Fibroblast of skin of scalp (primary cell): Measurements from ENCODE around the gene ILRUN.
"Not testable (repeated sequence)": the region's sequence is repeated elsewhere in the genome, so short reads cannot be mapped to it uniquely, and the experiment has no call there.

Experiments
- DNase-seq: peaks from one replicate; pipeline ENCODE4 v3.0.0-alpha.2; 2013

Gene ILRUN

GRCh38 chr6:34697544-34697836, 923 bp upstream of the ILRUN start:
- no peak for DNase-seq

GRCh38 chr6:34696189-34696738, 303 bp downstream of the ILRUN start:
- DNase-seq: no peak

- DNase-seq: no peak
Measured at GRCh38 chr6:34695729-34696188, 808 bp downstream of the ILRUN start.

- DNase-seq: no peak
Measured at GRCh38 chr6:34692280-34692679, 4.3 kb downstream of the ILRUN start.

- DNase-seq: no peak
Measured at GRCh38 chr6:34689742-34690141, 6.8 kb downstream of the ILRUN start.

GRCh38 chr6:34688956-34689355, 7.6 kb downstream of the ILRUN start:
- DNase-seq: no peak

- no peak for DNase-seq
Measured at GRCh38 chr6:34684919-34685318, 11.6 kb downstream of the ILRUN start.

- DNase-seq: no peak
Measured at GRCh38 chr6:34684364-34684763, 12.2 kb downstream of the ILRUN start.

GRCh38 chr6:34680802-34681515, 15.6 kb downstream of the ILRUN start:
- DNase-seq: no peak

GRCh38 chr6:34680313-34680712, 16.3 kb downstream of the ILRUN start:
- not testable (repeated sequence) for DNase-seq

- DNase-seq: peak; percentile 62
Measured at GRCh38 chr6:34679552-34680253, 16.9 kb downstream of the ILRUN start.

- no peak for DNase-seq
Measured at GRCh38 chr6:34676140-34676539, 20.4 kb downstream of the ILRUN start.

- not testable (repeated sequence) for DNase-seq
Measured at GRCh38 chr6:34674930-34675329, 21.6 kb downstream of the ILRUN start.

GRCh38 chr6:34674268-34674639, 22.3 kb downstream of the ILRUN start:
- no peak for DNase-seq

GRCh38 chr6:34673064-34673463, 23.5 kb downstream of the ILRUN start:
- no peak for DNase-seq

GRCh38 chr6:34672657-34673043, 23.9 kb downstream of the ILRUN start:
- DNase-seq: no peak

- DNase-seq: peak; percentile 74
Measured at GRCh38 chr6:34671801-34672656, 24.5 kb downstream of the ILRUN start.

GRCh38 chr6:34671367-34671766, 25.2 kb downstream of the ILRUN start:
- DNase-seq: peak; percentile 52

GRCh38 chr6:34668799-34669198, 27.8 kb downstream of the ILRUN start:
- not testable (repeated sequence) for DNase-seq

GRCh38 chr6:34667481-34668238, 28.9 kb downstream of the ILRUN start:
- DNase-seq: no peak

GRCh38 chr6:34665019-34665418, 31.5 kb downstream of the ILRUN start:
- DNase-seq: no peak

GRCh38 chr6:34664256-34664971, 32.2 kb downstream of the ILRUN start:
- peak; percentile 66 for DNase-seq
